Mononuclear cell (primary cell): ENCODE measurements around the gene PDE4A. TPM values are rescaled to one million over a fixed set of nuclear protein-coding genes. Genes with fewer than 3 reads are reported as not detected.
A peak's percentile ranks its signal among the peaks of the same experiment; 100 is the strongest.

ENCODE experiments used
- H3K27me3 ChIP-seq: 2 replicates; pipeline ENCODE4 v1.6.0; 2011; ENCODE audit warnings: low read length, control low read depth; ENCODE audit not compliant: insufficient read depth
- H3K4me1 ChIP-seq: 2 replicates; pipeline ENCODE4 v1.5.1; 2011; ENCODE audit warnings: mild to moderate bottlenecking, low read length, control low read depth; ENCODE audit not compliant: insufficient read depth
- H3K4me3 ChIP-seq: 2 replicates; pipeline ENCODE4 v1.5.1; 2011; ENCODE audit warnings: mild to moderate bottlenecking, low read length, moderate library complexity
- H3K9me3 ChIP-seq: 2 replicates; pipeline ENCODE4 v1.5.1; 2011; ENCODE audit warnings: low read depth, mild to moderate bottlenecking, control low read depth, low read length
- total RNA-seq: library from RNA; depleted of rRNA; stranded (reverse); fragments of >200 nt; gene quantifications from one replicate; pipeline ENCODE4 v1.2.3, GENCODE V29; 2012

Gene PDE4A
- total RNA-seq, 1 donor = 7.2 TPM

GRCh38 chr19:10416380-10417257, 3.7 kb upstream of the PDE4A start:
- Histone ChIP-seq H3K4me3 (peak overlapping the region; percentile 30), H3K9me3 (no peaks in the 10 kb centered on the region), H3K27me3 (peaks cover 42% of the 10 kb centered on the region), H3K4me1 (peaks cover 75% of the 10 kb centered on the region)

- no peak overlapping the region for H3K4me3 ChIP-seq
- peaks cover 72% of the 10 kb centered on the region for H3K4me1 ChIP-seq
- no peaks in the 10 kb centered on the region for H3K9me3 ChIP-seq
- peaks cover 51% of the 10 kb centered on the region for H3K27me3 ChIP-seq
Observed at GRCh38 chr19:10417541-10418234, 2.6 kb upstream of the PDE4A start.

GRCh38 chr19:10418235-10418484, 2.2 kb upstream of the PDE4A start:
- H3K9me3 ChIP-seq = no peaks in the 10 kb centered on the region
- H3K27me3 ChIP-seq = peaks cover 51% of the 10 kb centered on the region
- H3K4me1 ChIP-seq = peaks cover 70% of the 10 kb centered on the region
- H3K4me3 ChIP-seq = no peak overlapping the region

GRCh38 chr19:10418485-10419199, 1.7 kb upstream of the PDE4A start:
- peaks cover 51% of the 10 kb centered on the region for H3K27me3 ChIP-seq
- no peaks in the 10 kb centered on the region for H3K9me3 ChIP-seq
- no peak overlapping the region for H3K4me3 ChIP-seq
- H3K4me1 ChIP-seq = peaks cover 72% of the 10 kb centered on the region

GRCh38 chr19:10419200-10419645, 1.1 kb upstream of the PDE4A start:
- Histone ChIP-seq H3K27me3 (peaks cover 51% of the 10 kb centered on the region), H3K4me3 (no peak overlapping the region), H3K9me3 (no peaks in the 10 kb centered on the region), H3K4me1 (peaks cover 78% of the 10 kb centered on the region)

GRCh38 chr19:10419646-10420443, 493 bp upstream of the PDE4A start:
- no peak overlapping the region for H3K4me3 ChIP-seq
- no peaks in the 10 kb centered on the region for H3K9me3 ChIP-seq
- H3K4me1 ChIP-seq = peaks cover 84% of the 10 kb centered on the region
- peaks cover 51% of the 10 kb centered on the region for H3K27me3 ChIP-seq

- peaks cover 90% of the 10 kb centered on the region for H3K4me1 ChIP-seq
- H3K4me3 ChIP-seq = no peak overlapping the region
- no peaks in the 10 kb centered on the region for H3K9me3 ChIP-seq
- H3K27me3 ChIP-seq = peaks cover 51% of the 10 kb centered on the region
Observed at GRCh38 chr19:10421240-10422045, 1.1 kb downstream of the PDE4A start.

GRCh38 chr19:10422046-10422461, 1.7 kb downstream of the PDE4A start:
- H3K4me1 ChIP-seq = peaks cover 89% of the 10 kb centered on the region
- H3K9me3 ChIP-seq = no peaks in the 10 kb centered on the region
- H3K27me3 ChIP-seq = peaks cover 49% of the 10 kb centered on the region
- no peak overlapping the region for H3K4me3 ChIP-seq

- Histone ChIP-seq H3K27me3 (peaks cover 41% of the 10 kb centered on the region), H3K9me3 (no peaks in the 10 kb centered on the region), H3K4me3 (no peak overlapping the region), H3K4me1 (peaks cover 90% of the 10 kb centered on the region)
Observed at GRCh38 chr19:10422846-10423245, 2.5 kb downstream of the PDE4A start.

GRCh38 chr19:10424011-10424637, 3.8 kb downstream of the PDE4A start:
- peak overlapping the region; percentile 21 for H3K4me3 ChIP-seq
- peaks cover 92% of the 10 kb centered on the region for H3K4me1 ChIP-seq
- no peaks in the 10 kb centered on the region for H3K9me3 ChIP-seq
- peaks cover 31% of the 10 kb centered on the region for H3K27me3 ChIP-seq

- H3K27me3 ChIP-seq = peaks cover 22% of the 10 kb centered on the region
- H3K9me3 ChIP-seq = no peaks in the 10 kb centered on the region
- peaks cover 89% of the 10 kb centered on the region for H3K4me1 ChIP-seq
Observed at GRCh38 chr19:10427169-10427568, 6.8 kb downstream of the PDE4A start.

GRCh38 chr19:10428996-10429381, 8.7 kb downstream of the PDE4A start:
- H3K27me3 ChIP-seq = peaks cover 19% of the 10 kb centered on the region
- H3K9me3 ChIP-seq = no peaks in the 10 kb centered on the region
- no peak overlapping the region for H3K4me3 ChIP-seq
- H3K4me1 ChIP-seq = peaks cover 83% of the 10 kb centered on the region

More at GRCh38 chr19:10427169-10427568, 6.8 kb downstream of the PDE4A start:
- H3K4me3 ChIP-seq = no peak overlapping the region

GRCh38 chr19:10430505-10431253, 10.3 kb downstream of the PDE4A start:
- H3K9me3 ChIP-seq = no peaks in the 10 kb centered on the region
- peak overlapping the region; percentile 22 for H3K4me3 ChIP-seq
- peaks cover 19% of the 10 kb centered on the region for H3K27me3 ChIP-seq
- peaks cover 66% of the 10 kb centered on the region for H3K4me1 ChIP-seq
